Fibroblast of lung (primary cell): Measurements from ENCODE around the gene GRIPAP1.

Source experiments
- CTCF ChIP-seq, 2 donors: IDR thresholded peaks in 1 of 2; conservative IDR thresholded peaks in 1 of 2; 1 replicate in 1 of 2; 2 replicates in 1 of 2; pipeline ENCODE4 v1.5.1; 2011 to 2012; ENCODE audit warnings: low read length in 2 of 2, control low read depth in 1 of 2, inconsistent platforms in 1 of 2, low read depth in 1 of 2, mild to moderate bottlenecking in 1 of 2
- EZH2 ChIP-seq: IDR thresholded peaks from 2 replicates; pipeline ENCODE4 v1.5.1; 2012; ENCODE audit warnings: low read length, control low read depth, mild to moderate bottlenecking; ENCODE audit errors: missing control alignments

DNA sequence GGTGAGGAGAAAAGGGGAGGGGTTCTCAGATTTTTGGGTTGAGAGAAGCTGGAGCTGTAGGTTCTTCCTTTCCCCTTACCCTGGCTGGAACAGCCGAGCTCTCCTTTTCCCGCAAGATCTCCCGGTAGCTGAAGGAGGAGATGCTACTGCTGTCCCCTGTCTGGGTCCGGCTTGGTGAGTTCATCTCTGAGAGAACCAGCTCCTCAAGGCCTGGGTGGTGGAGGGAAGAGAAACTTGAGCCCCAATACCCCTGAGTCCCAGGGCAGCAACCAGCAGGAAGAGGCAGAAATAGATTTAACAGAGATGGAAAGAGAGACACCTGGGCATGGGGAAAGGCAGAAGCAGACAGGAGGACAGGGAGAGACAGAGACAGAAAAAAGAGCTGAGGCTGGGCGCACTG is 23.8 kb downstream of the GRIPAP1 start:
- TF ChIP-seq CTCF (conservative IDR thresholded peaks at IDR 0.05 in 1 of 2, IDR thresholded peaks at IDR 0.05 in 1 of 2; ENCODE audit: low read depth in 1 of 2, low read length in 2 of 2) = no peak
- TF ChIP-seq EZH2 = no peak
